ACHN (cell line): ENCODE data around the gene CXCL1.

Source experiments
- DNase-seq: peaks from one replicate; pipeline ENCODE4 v3.0.0-alpha.2; 2015
- in situ Hi-C: cut with HindIII; loops from 2 replicates; pipeline ENCODE4 v1.10.0; 2017; ENCODE audit warnings: low sequenced_read_pairs, low pct_ligation_motif_present, low pct_unique_long_range_greater_than_20kb

Gene CXCL1

DNA sequence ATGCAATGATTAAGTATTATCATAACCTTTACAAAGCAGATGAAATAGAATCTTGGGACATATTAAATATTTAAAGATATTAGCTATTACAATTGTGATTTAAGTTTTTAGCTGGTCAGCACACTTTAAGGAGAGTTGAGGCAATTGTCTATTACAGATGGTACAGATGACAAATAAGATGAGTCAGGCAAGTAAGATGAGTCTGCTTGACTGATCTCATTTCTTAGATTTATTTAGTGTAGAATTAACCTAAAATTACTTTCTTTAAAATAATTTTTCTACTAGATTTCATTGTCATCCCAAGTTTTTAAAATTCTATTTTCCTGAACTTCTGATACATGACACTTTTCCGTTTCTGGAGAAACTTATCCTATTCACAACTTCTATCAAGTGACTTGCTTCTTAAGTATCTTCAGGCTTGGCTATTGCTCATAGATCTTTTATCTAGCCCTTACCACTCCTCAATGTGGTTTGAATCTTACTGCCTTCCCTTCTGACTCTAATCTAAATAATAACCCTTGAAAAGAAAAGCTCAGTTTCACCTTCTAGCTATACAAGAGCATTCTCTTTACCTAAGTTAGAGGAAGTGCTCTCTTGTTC is 32.9 kb downstream of the CXCL1 start:
- in situ Hi-C loops = no loop called here
- no peak for DNase-seq

DNA sequence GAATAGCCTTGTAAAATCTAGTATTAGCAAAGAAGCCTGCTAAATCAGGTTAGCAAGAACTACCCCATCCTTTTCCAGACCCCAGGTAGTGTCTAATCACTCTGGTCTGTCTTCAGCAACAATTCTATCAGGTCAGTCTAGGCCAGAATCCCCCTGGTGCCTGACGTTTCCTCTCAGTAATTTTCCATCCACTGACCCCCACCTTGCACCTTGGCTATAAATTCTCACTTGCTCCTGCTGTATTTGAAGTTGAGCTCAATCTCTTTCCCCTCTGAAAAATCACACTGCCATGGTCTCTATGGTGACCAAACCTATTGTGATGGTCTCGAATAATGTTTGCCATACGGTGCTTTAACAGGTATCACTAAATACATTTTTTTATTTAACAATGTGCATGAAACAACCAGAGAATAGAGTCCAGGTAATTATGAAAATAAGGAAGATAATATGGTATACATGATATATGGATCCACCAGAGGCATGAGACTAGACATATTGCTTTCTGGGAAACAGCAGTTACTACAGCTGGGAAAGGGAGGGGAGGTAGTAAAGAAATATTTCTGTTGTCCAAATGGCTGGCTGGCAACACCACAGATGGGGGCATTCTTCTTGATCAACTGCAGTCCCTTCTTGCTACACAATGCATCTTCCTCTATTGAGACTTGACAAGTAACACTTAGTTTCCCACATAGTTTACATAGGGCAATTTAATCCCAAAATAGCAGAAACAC is 33.8 kb downstream of the CXCL1 start:
- DNase-seq = no peak
- in situ Hi-C loops = no loop called here

DNA sequence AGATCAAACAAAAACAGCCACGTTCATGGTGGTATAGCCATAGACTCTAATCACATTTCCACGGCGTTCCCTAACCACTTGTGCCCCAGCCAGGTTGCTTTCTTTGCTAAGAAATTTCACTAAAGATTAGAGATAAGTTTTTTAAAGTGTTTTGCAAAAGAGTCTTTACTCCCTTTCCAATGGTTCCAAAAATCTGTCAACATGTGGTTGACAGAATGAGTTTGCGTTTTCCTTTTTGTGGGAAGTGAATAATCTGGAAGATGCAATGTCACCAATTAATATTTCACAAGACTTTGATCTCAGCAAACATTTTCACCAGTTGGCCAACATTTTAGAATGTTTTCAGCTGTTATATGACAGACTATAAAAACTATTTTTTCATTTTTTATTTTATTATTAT is 35.3 kb downstream of the CXCL1 start:
- DNase-seq = no peak
- in situ Hi-C loops = no loop called here

DNA sequence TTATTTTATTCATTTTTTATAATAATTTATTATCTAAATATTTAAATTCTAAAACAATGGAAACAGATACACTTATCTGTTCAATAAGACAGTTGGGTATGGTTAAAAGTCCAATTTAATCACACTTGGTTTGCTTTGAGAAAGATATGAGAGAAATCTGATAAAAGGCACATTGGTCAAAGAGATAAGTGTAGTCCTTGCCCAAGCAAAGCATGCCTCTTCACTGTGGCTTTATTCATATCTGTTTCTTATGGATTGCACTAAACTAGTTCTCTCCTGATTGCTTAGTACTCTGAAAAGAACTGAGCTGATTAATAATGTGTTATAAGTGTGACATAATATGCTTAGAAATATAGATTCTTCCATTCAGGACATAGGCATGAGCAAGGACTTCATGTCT is 39.8 kb downstream of the CXCL1 start:
- in situ Hi-C loops = no loop called here
- no peak for DNase-seq

DNA sequence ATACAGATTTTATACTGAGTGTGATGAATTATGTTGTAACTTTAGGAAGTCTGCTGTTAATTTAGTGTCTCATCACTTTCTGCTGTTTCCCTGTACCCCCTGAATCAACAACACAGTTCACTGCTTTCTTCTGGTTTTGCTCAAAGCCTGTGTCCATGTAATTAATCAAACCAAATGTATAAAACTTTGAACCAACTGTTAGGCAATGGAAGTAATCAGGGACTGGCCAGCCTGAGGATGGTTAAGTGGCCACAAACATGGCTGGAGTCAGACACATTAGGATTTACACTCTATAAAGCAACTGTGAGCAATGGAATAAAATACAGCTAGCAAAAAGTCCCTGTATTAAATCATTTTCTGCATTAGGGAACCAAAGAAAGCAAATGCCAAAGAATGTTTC is 42.6 kb downstream of the CXCL1 start:
- no peak for DNase-seq
- in situ Hi-C loops = no loop called here

DNA sequence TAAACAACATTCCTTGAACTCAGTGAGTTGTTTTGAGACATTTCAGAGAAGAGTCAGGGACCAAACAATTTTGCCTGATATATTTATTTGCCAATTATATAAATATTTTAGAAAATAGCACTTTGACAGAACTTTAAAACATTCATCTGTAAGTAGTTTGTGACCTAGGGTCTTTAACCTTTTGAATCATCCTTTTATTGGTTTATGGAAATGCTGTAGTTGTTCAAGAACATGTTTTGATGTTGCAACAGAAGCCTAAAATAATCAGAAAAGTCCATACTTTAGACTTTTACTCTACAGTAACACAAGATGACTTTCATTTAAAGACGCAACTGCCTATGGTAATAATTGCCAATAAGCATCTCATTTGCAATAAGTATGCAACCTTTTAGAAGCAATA is 43.0 kb downstream of the CXCL1 start:
- no peak for DNase-seq
- in situ Hi-C loops = no loop called here

DNA sequence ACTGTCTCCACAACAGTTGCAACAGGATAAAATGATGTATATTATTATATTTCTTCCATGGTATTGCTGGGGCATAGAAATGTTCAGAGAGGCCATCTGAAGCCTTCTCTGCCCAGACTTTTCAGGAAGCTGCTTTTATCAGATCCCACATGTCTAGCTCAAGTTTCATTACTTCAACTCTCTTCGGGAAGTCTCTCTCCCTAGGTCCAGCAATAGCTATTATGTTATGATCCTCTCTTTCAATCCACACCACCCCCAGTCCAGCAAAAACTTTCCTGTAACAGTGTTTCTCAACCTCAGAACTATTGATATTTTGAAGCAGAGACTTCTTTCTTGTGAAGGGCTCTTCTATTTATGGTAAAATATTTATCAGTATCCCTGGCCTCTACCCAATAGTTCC is 44.9 kb downstream of the CXCL1 start:
- no peak for DNase-seq
- in situ Hi-C loops = no loop called here

DNA sequence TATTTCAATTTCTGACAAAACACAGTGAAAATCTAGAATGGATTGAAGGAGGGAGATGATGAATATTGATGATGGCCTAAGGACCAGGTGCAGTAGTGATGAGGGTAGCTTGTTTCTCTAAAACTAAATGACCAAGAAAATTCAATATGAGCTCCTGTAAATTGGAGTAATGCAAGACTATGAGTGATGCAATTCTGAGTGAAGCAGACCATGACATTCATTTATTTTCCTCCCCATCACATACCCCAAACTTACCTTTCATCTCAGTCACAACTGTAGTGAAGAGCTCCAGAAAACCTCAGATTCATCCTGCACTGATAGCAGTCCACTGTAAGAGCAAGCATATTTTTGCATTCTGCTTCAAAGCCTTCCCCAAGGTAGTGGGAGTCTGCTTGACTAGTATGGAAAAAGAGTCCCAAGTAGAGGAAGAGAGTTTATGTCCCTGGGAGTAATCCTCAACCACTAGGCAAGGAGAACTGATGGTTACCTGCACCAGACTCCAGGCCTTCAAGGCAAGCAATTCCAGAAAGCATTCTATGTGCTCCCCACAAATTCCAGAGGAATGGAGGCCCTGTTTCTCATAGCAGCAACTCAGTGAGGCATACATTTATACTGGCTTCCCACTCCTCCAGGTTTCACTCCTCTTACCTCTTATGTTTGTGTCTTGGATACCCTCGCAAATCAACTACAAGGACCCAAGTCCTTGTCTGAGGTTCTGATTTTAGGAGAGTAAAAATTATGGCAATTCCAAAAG is 47.2 kb downstream of the CXCL1 start:
- in situ Hi-C loops = no loop called here
- DNase-seq = no peak

DNA sequence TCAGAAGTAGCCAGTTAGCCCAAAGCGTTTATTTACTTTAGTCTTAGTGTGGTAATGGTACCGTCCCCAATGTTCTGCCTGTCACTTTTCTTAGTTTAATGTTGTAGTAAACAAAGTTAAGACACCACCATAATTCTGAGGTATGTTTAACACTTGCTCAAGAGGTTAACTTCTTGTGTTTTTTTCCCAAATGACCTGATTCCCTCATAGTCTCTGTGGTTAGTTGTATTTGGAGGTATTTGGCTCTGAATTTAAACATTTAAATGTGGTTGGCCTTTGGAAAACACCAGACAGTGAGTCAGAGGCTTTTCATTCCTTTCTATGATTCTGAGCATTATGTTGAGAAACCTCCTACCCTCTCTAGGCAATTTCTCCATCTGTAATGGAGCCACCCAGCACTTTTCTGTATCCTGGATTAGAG is 47.9 kb downstream of the CXCL1 start:
- peak; percentile 72 for DNase-seq
- in situ Hi-C loops = no loop called here

DNA sequence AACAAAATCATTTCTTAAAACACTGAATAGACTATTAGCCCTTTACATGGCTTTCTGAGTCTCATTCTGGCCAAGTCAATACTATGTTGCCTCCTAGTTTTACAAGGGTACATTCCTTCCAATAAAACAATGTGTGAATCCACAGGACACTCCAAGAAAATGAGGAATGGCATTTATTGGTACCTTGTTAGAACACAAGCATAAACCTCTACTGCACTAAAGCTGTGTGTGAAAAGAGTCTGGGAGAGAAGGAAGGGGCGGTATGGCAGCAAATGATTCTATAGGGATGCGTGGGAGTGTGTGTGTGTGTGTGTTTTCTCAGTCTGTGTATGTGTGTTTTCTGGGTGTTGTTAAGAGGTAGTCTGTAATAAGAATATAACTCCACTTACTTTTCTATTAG is 48.9 kb downstream of the CXCL1 start:
- in situ Hi-C loops = no loop called here
- no peak for DNase-seq

DNA sequence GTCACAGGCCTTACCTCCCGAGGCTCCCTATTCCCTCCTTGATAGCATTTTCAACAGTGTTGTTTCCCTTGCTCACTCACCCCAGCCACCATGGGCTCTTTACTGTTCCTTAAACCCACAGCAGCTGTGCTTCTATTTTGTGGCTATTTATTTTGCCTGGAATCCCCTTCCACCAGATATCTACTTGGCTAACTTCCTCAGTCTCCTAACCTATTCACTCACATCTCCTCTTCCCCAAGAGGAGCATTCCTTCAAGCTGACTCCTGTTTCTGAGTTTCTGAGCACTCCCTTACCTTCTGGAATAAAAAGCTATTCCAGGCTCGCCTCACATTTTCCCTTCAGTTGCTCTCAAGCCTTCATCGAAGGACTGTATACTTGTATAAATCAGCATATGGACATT is 50.5 kb downstream of the CXCL1 start:
- DNase-seq = no peak
- in situ Hi-C loops = no loop called here
